MM.1S (cell line): ENCODE results near the gene CCDC47.

Experiments
- DNase-seq: peaks from one replicate; pipeline ENCODE4 v3.0.0-alpha.2; 2015
- H2AFZ ChIP-seq: fragments of 300-600 bp; sonication (generic); 2 replicates; pipeline ENCODE4 v1.6.0; 2016; ENCODE audit warnings: antibody characterized with exemption, low read length
- H3F3A ChIP-seq: fragments of 300-600 bp; sonication (generic); 2 replicates; pipeline ENCODE4 v1.6.1; 2016; ENCODE audit warnings: mild to moderate bottlenecking, antibody characterized with exemption, low read length, moderate library complexity, mixed read lengths; ENCODE audit not compliant: insufficient read depth
- H3K27ac ChIP-seq: fragments of 300-600 bp; sonication (generic); 2 replicates; pipeline ENCODE4 v1.5.1; 2016; ENCODE audit warnings: mild to moderate bottlenecking, low read length
- H3K27me3 ChIP-seq: fragments of 300-600 bp; sonication (generic); replicated peaks from 2 replicates; pipeline ENCODE4 v1.6.0; 2016; ENCODE audit warnings: low read length; ENCODE audit not compliant: insufficient read depth
- H3K36me3 ChIP-seq: fragments of 300-600 bp; sonication (generic); replicated peaks from 2 replicates; pipeline ENCODE4 v1.6.1; 2016; ENCODE audit warnings: mild to moderate bottlenecking, low read length, mixed read lengths; ENCODE audit not compliant: insufficient read depth
- H3K4me1 ChIP-seq: fragments of 300-600 bp; sonication (generic); 2 replicates; pipeline ENCODE4 v1.6.1; 2016; ENCODE audit warnings: low read length, mixed read lengths
- H3K4me2 ChIP-seq: fragments of 300-600 bp; sonication (generic); 2 replicates; pipeline ENCODE4 v1.6.0; 2016; ENCODE audit warnings: low read depth, low read length
- H3K4me3 ChIP-seq: fragments of 300-600 bp; sonication (generic); 2 replicates; pipeline ENCODE4 v1.5.1; 2016; ENCODE audit warnings: low read length, mixed read lengths
- H3K79me2 ChIP-seq: fragments of 300-600 bp; sonication (generic); 2 replicates; pipeline ENCODE4 v1.6.1; 2016; ENCODE audit warnings: mixed run types, low read length, mixed read lengths
- H3K9ac ChIP-seq: fragments of 300-600 bp; sonication (generic); 2 replicates; pipeline ENCODE4 v1.6.1; 2016; ENCODE audit warnings: low read length, mixed read lengths
- H3K9me2 ChIP-seq: fragments of 300-600 bp; sonication (generic); replicated peaks from 2 replicates; pipeline ENCODE4 v1.6.1; 2016; ENCODE audit warnings: mild to moderate bottlenecking, low read length, mixed read lengths; ENCODE audit not compliant: insufficient read depth
- H3K9me3 ChIP-seq: fragments of 300-600 bp; sonication (generic); replicated peaks from 2 replicates; pipeline ENCODE4 v1.6.1; 2016; ENCODE audit warnings: mild to moderate bottlenecking, low read length, mixed read lengths; ENCODE audit not compliant: insufficient read depth
- H4K20me1 ChIP-seq: fragments of 300-600 bp; sonication (generic); 2 replicates; pipeline ENCODE4 v1.6.1; 2016; ENCODE audit warnings: mild to moderate bottlenecking, low read length, moderate library complexity, mixed read lengths; ENCODE audit not compliant: insufficient read depth
- EZH2 ChIP-seq: fragments of 300-600 bp; sonication (generic); optimal IDR thresholded peaks from 2 replicates; pipeline ENCODE3; 2017; ENCODE audit warnings: low read depth, mild to moderate bottlenecking, antibody characterized with exemption, low read length, mixed read lengths
- EZH2phosphoT487 ChIP-seq: fragments of 300-600 bp; sonication (generic); IDR thresholded peaks from 2 replicates; pipeline ENCODE4 v1.6.1; 2018; ENCODE audit warnings: antibody characterized with exemption, low read length
- TF ChIP-seq, protein P1 (sequence below): fragments of 300-600 bp; sonication (generic); IDR thresholded peaks from 2 replicates; pipeline ENCODE4 v1.5.1; 2016; ENCODE audit warnings: antibody characterized with exemption, low read length, mixed read lengths

CCDC47 gene

GRCh38 chr17:63780507-63780906, 7.1 kb upstream of the CCDC47 start:
- H3K36me3 ChIP-seq = peaks cover 3% of the 10 kb centered on the region
- peaks cover 35% of the 10 kb centered on the region for H4K20me1 ChIP-seq
- H3K4me2 ChIP-seq = no peak overlapping the region
- H3K27ac ChIP-seq = no peak overlapping the region
- peaks cover 8% of the 10 kb centered on the region; the same call in 1 of the 2 replicates for H3K4me1 ChIP-seq
- no peaks in the 10 kb centered on the region for H3F3A ChIP-seq
- no peak overlapping the region for H3K9ac ChIP-seq
- H3K4me3 ChIP-seq = no peak overlapping the region
- no peaks in the 10 kb centered on the region for H3K9me2 ChIP-seq
- TF ChIP-seq EZH2phosphoT487 = no peak
- TF ChIP-seq, protein P1, sequence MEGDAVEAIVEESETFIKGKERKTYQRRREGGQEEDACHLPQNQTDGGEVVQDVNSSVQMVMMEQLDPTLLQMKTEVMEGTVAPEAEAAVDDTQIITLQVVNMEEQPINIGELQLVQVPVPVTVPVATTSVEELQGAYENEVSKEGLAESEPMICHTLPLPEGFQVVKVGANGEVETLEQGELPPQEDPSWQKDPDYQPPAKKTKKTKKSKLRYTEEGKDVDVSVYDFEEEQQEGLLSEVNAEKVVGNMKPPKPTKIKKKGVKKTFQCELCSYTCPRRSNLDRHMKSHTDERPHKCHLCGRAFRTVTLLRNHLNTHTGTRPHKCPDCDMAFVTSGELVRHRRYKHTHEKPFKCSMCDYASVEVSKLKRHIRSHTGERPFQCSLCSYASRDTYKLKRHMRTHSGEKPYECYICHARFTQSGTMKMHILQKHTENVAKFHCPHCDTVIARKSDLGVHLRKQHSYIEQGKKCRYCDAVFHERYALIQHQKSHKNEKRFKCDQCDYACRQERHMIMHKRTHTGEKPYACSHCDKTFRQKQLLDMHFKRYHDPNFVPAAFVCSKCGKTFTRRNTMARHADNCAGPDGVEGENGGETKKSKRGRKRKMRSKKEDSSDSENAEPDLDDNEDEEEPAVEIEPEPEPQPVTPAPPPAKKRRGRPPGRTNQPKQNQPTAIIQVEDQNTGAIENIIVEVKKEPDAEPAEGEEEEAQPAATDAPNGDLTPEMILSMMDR = no peak
- TF ChIP-seq EZH2 = no peak
- H3K27me3 ChIP-seq = no peaks in the 10 kb centered on the region
- H3K9me3 ChIP-seq = no peaks in the 10 kb centered on the region
- no peak for DNase-seq
- peaks cover 99% of the 10 kb centered on the region for H3K79me2 ChIP-seq
- H2AFZ ChIP-seq = no peak overlapping the region

GRCh38 chr17:63775420-63775819, 2.0 kb upstream of the CCDC47 start:
- TF ChIP-seq, protein P1 = no peak
- no peak for TF ChIP-seq EZH2phosphoT487
- TF ChIP-seq EZH2 = no peak
- DNase-seq = no peak
- peak overlapping the region; percentile 93 for H3K4me3 ChIP-seq
- H3K9me3 ChIP-seq = no peaks in the 10 kb centered on the region
- H3K27me3 ChIP-seq = no peaks in the 10 kb centered on the region
- H3K4me1 ChIP-seq = peaks cover 12% of the 10 kb centered on the region; the same call in 1 of the 2 replicates
- no peak overlapping the region for H3K27ac ChIP-seq
- H3K79me2 ChIP-seq = peaks cover 92% of the 10 kb centered on the region
- peaks cover 3% of the 10 kb centered on the region; the same call in 1 of the 2 replicates for H3K36me3 ChIP-seq
- H3K4me2 ChIP-seq = peak overlapping the region; percentile 61
- H3K9me2 ChIP-seq = no peaks in the 10 kb centered on the region
- H3F3A ChIP-seq = peaks cover 14% of the 10 kb centered on the region
- peak overlapping the region; percentile 87; the same call in 1 of the 2 replicates for H3K9ac ChIP-seq
- no peak overlapping the region for H2AFZ ChIP-seq
- H4K20me1 ChIP-seq = peaks cover 10% of the 10 kb centered on the region

GRCh38 chr17:63774969-63775265, 1.5 kb upstream of the CCDC47 start:
- Histone ChIP-seq H3K79me2 (peaks cover 92% of the 10 kb centered on the region), H3K4me1 (peaks cover 12% of the 10 kb centered on the region; the same call in 1 of the 2 replicates), H2AFZ (no peak overlapping the region), H4K20me1 (peaks cover 10% of the 10 kb centered on the region), H3K4me3 (peak overlapping the region; percentile 93), H3K36me3 (peaks cover 3% of the 10 kb centered on the region; the same call in 1 of the 2 replicates), H3K9ac (peak overlapping the region; percentile 87), H3K27me3 (no peaks in the 10 kb centered on the region), H3F3A (peaks cover 14% of the 10 kb centered on the region), H3K9me2 (no peaks in the 10 kb centered on the region), H3K27ac (no peak overlapping the region; the same call in 1 of the 2 replicates), H3K4me2 (peak overlapping the region; percentile 61), H3K9me3 (no peaks in the 10 kb centered on the region)
- TF ChIP-seq EZH2 (no peak), EZH2phosphoT487 (no peak)
- TF ChIP-seq, protein P1 = no peak
- peak; percentile 36 for DNase-seq
